NCI-H2196 treated with DMSO at 0.1 percent for 48 hours (cell line): ENCODE results near the gene RFX1.

Experiments used
- DNase-seq: peaks from one replicate; lab custom pipeline; 2025; ENCODE audit not compliant: unreplicated experiment; lab: John Stamatoyannopoulos, UW

RFX1 gene

GRCh38 chr19:13962699-13963602, 43.2 kb downstream of the RFX1 start:
- DNase-seq, result no peak

- no peak for DNase-seq
These were observed 44.1 kb downstream of the RFX1 start for GRCh38 chr19:13961826-13962698.

DNA sequence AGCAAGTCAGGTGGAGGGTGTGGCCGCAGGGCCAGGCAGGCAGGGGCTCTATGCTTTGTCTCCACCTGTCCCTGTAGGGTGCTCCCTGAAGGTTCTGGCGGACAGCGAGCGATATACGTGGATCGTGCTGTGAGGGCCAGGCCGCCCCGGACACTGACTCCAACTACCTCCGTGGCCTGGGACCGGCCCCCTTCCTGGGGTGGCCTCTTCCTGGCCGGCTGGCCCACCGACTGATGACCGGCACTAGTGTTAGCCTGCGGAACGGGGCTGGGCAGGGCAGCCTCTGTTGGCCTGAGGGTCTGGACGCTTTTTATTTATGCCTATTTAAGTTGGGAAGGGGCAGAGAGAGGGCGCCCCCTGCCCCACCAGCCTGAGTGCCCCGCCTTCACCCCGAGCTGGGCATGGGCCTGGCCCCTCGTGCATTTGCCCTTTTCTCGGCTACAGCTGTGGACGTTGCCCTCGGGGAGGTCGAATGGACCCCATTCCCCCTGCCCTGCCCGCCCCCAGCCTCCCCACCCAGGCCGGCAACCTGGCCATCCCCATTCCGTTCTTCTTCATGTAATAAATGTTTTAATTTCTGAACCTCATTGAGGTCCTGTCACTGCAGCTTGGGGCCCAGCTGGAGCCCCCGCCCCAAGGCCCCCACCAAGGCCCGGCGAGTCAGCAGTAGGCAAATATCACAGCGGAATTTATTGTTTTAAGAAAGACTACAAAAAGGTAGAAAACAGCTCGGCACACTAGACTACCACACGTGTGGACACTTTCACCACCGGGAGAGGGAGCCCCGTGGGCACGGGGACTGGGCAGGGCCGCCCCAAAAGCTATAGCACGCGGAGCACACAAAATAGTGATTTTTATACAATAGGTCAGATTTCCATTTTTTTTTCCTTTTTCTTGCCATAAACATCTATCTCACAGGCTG, 45.0 kb downstream of the RFX1 start:
- DNase-seq, result no peak

DNA sequence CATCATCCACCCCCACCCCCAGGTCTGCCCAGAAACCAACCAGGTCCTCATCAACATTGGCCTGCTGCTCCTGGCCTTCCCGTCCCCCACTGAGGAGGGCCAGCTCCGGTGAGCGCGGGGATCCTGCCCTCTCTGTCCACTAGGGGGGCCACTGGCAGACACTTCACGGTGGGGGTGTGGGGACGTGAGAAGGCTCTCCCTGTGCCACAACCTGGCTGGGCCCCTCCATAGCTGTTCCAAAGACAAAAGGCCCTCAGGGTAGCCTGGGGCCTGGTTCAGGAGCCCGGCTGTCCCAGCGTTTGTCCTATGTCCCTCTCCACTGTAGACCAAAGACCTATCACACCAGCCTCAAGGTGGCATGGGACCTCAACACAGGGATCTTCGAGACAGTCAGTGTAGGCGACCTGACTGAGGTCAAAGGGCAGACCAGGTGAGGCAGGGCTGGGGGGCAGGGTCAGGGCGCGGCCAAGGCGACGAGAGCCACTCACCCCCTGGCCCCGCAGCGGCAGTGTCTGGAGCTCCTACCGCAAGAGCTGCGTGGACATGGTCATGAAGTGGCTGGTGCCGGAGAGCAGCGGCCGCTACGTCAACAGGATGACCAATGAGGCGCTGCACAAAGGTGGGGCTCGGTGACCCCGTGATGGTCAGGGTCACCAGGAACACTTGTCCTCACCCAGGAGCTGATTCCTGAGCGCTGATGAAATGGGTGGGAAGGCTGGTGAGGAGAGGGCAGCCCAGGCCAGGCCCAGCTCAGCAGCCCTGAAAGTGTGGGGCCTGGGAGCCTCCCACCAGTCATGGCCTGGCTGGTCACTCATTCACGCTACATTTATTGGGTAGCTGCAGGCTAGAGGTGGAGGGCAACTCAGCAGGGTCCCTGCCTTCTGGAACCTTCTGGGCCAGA, 45.9 kb downstream of the RFX1 start:
- DNase-seq, result no peak

DNA sequence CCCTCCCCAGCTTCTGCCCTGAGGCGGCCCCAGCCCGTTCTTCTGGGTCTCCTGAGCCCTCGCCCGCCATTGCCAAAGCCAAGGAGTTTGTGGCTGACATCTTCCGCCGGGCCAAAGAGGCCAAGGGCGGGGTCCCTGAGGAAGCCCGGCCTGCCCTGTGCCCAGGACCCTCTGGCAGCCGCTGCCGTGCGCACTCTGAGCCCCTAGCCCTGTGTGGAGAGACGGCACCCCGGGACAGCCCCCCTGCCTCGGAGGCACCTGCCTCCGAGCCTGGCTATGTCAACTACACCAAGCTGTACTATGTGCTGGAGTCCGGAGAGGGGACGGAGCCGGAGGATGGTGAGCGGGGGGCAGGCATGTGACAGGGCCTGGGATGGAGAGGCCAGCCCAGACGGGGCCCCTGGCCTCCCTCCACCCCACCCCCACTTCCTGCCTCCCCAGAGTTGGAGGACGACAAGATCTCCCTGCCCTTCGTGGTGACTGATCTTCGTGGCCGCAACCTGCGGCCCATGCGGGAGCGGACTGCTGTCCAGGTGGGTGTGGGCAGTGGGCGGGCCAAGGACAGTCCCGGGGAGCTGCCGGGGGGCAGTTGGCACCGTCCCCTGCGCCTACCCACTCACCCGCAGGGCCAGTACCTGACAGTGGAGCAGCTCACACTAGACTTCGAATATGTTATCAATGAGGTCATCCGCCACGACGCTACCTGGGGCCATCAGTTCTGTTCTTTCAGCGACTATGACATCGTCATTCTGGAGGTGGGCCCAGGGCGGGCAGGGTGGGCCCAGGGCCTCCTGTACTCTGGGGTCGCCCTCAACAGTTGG, 46.8 kb downstream of the RFX1 start:
- DNase-seq, result no peak

DNA sequence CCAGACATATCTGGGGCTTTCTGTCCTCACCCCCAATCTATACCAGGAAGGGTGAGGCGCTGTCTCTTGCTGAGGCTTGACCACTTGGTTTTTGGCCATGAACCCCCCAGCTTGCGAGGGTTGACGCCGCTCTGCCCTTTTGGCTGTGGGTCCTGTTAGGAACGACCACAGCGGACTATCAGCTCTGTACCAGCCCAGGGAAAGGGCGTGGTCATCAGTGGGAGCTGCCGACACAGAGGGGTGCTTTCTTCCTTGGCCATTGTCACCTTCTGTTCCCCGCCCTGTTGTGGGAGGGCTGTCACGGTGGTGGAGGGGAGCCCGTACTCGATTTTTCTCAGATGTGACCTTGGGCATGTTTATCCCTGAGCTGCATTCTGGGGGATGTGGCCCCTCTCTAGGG, 48.1 kb downstream of the RFX1 start:
- DNase-seq, result no peak

GRCh38 chr19:13957051-13957450, 49.1 kb downstream of the RFX1 start:
- no peak for DNase-seq

- no peak for DNase-seq
These were observed 49.8 kb downstream of the RFX1 start for GRCh38 chr19:13956365-13956744.

DNA sequence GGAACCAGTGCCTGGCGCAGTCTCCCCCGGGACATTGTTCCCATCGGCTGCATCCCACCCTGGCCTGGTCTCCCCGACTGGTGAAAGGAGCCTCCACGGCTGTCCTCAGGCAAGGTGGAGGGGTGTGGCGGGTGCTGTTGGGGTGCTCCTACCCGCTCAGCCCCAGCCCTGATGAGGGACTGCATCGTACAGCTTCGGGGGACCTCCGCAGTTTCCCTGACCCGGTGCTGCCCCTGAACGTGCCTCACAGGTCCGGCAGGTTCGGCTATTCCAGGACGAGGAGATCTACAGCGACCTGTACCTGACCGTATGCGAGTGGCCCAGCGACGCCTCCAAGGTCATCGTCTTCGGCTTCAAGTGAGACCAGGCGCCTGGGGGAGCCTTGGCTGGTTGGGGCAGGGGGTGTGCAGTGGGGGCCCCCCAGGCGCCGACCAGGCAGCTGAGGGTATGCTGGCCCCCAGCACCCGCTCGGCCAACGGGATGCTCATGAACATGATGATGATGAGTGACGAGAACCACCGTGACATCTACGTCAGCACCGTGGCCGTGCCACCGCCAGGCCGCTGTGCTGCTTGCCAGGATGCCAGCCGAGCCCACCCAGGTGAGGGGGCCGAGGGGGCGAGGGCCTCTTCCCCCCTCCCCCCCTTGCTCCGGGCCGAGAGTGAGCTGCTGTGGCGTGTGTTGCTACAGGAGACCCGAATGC, 50.3 kb downstream of the RFX1 start:
- no peak for DNase-seq

GRCh38 chr19:13954185-13954584, 51.9 kb downstream of the RFX1 start:
- DNase-seq, result no peak

DNA sequence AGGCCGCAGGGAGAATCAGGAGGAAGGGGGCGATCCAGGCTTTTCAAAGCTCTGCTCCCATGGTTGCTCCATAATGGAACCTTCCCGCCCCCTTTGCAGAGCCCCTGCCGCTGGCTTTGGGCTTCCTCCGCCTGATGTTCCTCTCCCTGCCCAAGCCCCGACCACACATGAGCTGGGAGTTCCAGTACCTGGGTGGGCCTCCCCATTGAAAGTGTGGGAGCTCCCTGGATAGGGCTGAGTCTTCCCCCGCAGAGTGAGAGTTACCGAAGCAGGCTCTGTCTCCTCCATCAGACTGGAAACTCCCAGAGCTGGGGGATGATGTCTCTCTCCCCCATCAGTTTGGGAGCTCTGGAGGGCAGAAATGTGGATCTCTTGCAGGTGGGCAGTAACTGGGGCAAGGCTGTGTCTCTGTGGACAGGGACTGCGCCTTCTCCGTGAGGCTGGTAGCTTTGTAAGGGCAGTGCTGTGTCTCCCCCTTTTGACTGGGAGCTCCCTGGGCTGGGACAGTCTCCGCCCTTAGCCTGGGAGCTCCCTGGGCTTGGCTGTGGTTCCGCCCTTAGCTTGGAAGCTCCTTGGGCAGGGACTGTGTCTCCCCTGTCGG, 53.1 kb downstream of the RFX1 start:
- no peak for DNase-seq

- peak; percentile 98 for DNase-seq
These were observed 53.8 kb downstream of the RFX1 start, which contains the start of gene DCAF15 for GRCh38 chr19:13952154-13952930. Gene DCAF15, plus strand, starts transcription at chr19:13952509. Its CDS starts 4 bp downstream, at chr19:13952513.

GRCh38 chr19:13951799-13952153, 54.3 kb downstream of the RFX1 start:
- no peak for DNase-seq

- no peak for DNase-seq
These were observed 55.1 kb downstream of the RFX1 start for GRCh38 chr19:13951043-13951442.

DNA sequence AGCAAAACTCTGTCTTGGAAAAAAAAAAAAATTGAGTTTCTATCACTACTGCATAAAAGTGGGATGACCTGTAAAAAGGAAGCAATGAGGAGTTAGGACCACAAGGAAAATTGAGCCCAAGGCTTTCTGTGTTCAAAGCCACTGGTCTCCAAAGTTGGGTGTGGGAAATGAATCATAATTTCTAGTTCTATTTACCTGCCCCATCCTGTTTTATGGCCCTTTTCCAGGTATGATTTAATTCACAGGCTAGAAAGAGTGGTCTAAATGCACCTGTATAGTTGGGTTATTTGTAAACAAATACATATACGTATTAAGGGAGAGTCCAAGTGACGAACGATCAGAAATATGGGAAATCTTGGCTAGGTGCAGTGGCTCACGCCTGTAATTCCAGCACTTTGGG, 59.7 kb downstream of the RFX1 start:
- DNase-seq, result no peak

GRCh38 chr19:13942023-13942684, 64.0 kb downstream of the RFX1 start:
- DNase-seq, result no peak
